Caki2 (cell line): ENCODE measurements around the gene EEF1B2. TPM values are rescaled to one million over a fixed set of nuclear protein-coding genes. Genes with fewer than 3 reads are reported as not detected.
"Not testable (repeated sequence)": the region's sequence is repeated elsewhere in the genome, so short reads cannot be mapped to it uniquely, and the experiment has no call there.

Source experiments
- DNase-seq: peaks from one replicate; pipeline ENCODE4 v3.0.0-alpha.2; 2015; ENCODE audit warnings: low read depth
- in situ Hi-C: cut with HindIII; loops from 2 replicates; pipeline ENCODE4 v1.10.0; 2016; ENCODE audit warnings: low sequenced_read_pairs, low pct_unique_long_range_greater_than_20kb, mixed read lengths
- total RNA-seq: library from RNA; depleted of rRNA; stranded (reverse); fragments of >200 nt; shearing (Covaris generic); gene quantifications from 2 replicates; pipeline ENCODE4 v1.2.3, GENCODE V29; 2014; ENCODE audit warnings: low replicate concordance; rRNA removed

The EEF1B2 gene
- total RNA-seq, result 231 and 282 TPM in 2 replicates

DNA sequence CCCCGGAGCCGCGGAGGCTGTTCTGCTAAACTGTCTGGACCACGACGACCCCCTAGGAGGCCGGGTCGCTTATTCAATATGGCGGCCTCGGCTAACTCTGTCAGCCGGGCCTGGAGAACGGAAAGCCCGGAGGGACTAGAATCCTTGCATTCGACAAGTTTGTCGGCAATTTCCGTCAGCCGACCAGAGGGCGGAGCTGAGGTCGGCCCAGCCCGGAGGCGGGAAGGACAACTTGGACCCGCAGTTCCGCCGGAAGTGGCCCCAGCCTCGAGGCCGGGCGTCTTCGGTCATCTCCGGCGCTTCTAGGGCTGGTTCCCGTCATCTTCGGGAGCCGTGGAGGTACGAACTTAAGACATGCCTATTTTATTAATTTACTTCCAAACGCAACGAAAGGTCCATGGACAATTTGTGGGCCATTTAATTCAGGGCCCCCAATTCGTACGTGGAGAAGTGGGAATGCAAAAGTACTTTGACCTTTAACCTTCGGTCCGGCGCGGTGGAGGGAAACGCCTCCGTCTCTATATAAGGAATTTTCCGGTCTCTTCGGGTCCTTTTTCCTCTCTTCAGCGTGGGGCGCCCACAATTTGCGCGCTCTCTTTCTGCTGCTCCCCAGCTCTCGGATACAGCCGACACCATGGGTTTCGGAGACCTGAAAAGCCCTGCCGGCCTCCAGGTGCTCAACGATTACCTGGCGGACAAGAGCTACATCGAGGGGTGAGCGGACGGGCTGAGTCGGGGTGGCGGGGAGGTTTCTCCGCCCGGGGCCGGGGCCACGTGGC, at the start of gene EEF1B2, which contains the start of gene NDUFS1:
Gene EEF1B2, plus strand, starts transcription at position 550 of the 779 bp plus-strand sequence. Its CDS starts 85 bp downstream, at position 635.
Gene NDUFS1, minus strand, starts transcription at position 99 of the 779 bp plus-strand sequence. CDS start 5,766 bp downstream, outside the sequence.
- in situ Hi-C loops, result no loop called here
- peak; percentile 93 for DNase-seq

GRCh38 chr2:206112108-206112507, 47.6 kb upstream of the EEF1B2 start:
- in situ Hi-C loops, result no loop called here
- no peak for DNase-seq

- DNase-seq, result no peak
- in situ Hi-C loops, result no loop called here
Measured at GRCh38 chr2:206112846-206113547, 46.7 kb upstream of the EEF1B2 start.

DNA sequence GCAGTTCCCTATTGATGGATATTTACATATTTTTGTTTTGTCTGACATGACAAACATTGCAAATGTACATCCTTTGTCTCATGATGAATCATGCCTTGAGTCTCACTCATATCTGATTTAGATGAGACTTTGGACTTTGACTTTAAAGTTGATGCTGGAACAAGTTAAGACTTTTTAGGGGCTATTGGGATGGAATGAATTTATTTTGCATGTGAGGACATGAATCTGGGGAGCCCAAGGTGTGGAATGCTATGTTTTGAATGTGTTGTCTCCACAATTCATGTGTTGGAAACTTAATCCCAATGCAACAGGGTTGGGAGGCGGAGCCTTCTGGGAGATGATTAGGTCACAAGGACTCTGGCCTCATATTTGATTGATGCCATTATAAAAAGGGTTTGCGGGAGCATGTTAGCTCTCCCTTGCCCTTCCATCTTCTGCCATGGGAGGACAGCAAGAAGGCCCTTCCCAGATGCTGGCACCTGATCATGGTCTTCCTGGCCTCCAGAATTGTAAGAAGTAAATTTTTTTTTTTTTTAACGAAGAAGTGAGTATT, 44.6 kb upstream of the EEF1B2 start:
- in situ Hi-C loops, result no loop called here

DNA sequence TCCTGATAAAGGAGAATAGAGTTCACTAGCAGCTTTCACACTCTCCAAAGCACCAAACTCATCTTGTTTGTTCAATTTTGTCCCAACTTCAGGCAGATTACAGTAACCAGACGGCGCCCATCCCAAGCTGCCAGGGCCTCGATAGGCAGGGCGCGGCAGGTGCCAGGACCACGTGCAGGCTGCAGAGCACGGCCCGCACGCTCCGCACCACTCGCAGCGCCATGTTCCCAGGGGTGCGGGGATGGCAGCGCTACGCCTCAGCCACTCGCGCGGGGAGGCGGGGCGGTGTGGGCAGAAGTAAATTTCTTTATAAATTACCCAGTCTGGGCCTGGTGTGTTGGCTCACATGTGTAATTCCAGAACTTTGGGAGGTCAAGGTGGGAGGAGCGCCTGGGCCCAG, 43.4 kb upstream of the EEF1B2 start:
- no peak for DNase-seq
- in situ Hi-C loops, result no loop called here

More for the DNA sequence above, 44.6 kb upstream of the EEF1B2 start:
- no peak for DNase-seq

DNA sequence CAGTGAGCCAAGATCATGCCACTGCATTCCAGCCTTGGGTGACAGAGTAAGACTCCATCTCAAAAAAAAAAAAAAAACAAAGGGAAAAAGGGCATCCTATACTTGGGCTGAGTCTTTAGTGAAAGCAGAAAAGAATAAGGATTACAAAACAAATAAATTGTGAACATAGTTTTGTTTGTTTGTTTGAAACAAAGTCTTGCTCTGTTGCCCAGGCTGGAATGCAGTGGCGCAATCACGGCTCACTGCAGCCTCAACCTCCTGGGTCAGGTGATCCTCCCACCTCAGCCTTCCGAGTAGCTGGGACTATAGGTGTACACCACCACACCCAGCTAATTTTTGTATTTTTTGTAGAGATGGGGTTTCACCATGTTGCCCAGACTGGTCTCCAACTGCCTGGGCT, 37.1 kb upstream of the EEF1B2 start:
- in situ Hi-C loops, DNase-seq: not testable (repeated sequence)

- DNase-seq, result no peak
- in situ Hi-C loops, result no loop called here
Measured at GRCh38 chr2:206125901-206126300, 33.8 kb upstream of the EEF1B2 start.

- DNase-seq, result no peak
- in situ Hi-C loops, result no loop called here
Measured at GRCh38 chr2:206127656-206128055, 32.0 kb upstream of the EEF1B2 start.

- in situ Hi-C loops, result no loop called here
- DNase-seq, result no peak
Measured at GRCh38 chr2:206143451-206143850, 16.2 kb upstream of the EEF1B2 start.

DNA sequence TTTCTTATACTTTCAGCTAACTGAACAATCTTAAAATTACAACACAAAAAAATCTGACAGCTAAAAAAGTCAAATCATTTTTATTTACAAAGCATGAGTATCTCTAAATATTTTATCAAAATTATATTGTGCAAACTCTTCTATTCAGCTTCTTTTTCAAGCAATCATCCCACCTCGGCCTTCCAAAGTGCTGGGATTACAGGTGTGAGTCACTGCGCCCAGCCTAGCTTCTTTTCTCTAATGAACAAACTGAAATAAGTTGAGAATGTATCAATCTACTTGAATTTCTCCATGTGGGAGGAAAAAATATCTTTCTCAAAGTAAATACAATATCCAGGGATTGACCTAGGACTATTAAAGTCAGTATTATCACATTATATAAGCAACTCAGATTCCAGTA, 15.3 kb upstream of the EEF1B2 start:
- in situ Hi-C loops, result no loop called here
- DNase-seq, result no peak

- DNase-seq, result no peak
Measured at GRCh38 chr2:206145665-206146064, 14.0 kb upstream of the EEF1B2 start.

GRCh38 chr2:206149330-206149729, 10.4 kb upstream of the EEF1B2 start:
- in situ Hi-C loops, result no loop called here
- DNase-seq, result no peak

More at GRCh38 chr2:206145665-206146064, 14.0 kb upstream of the EEF1B2 start:
- in situ Hi-C loops, result no loop called here

- no peak for DNase-seq
- in situ Hi-C loops, result no loop called here
Measured at GRCh38 chr2:206150168-206150567, 9.5 kb upstream of the EEF1B2 start.

- in situ Hi-C loops, result no loop called here
- no peak for DNase-seq
Measured at GRCh38 chr2:206150631-206151030, 9.1 kb upstream of the EEF1B2 start.

- no peak for DNase-seq
- in situ Hi-C loops, result no loop called here
Measured at GRCh38 chr2:206154197-206154596, 5.5 kb upstream of the EEF1B2 start.

DNA sequence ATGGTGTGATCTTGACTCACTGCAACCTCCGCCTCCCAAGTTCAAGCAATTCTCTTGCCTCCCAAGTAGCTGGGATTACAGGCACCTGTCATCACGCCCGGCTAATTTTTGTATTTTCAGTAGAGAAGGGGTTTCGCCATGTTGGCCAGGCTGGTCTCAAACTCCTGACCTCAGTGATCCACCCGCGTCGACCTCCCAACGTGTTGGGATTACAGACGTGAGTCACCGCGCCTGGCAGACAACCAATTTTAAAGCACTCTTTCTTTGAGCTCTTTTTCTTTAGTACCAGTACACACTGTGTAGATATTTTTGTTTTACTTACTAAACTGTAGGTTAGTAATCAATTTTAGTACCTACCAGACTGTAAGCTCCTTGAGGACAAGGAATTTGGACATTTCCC, 2.7 kb upstream of the EEF1B2 start:
- in situ Hi-C loops, result not testable (repeated sequence)

DNA sequence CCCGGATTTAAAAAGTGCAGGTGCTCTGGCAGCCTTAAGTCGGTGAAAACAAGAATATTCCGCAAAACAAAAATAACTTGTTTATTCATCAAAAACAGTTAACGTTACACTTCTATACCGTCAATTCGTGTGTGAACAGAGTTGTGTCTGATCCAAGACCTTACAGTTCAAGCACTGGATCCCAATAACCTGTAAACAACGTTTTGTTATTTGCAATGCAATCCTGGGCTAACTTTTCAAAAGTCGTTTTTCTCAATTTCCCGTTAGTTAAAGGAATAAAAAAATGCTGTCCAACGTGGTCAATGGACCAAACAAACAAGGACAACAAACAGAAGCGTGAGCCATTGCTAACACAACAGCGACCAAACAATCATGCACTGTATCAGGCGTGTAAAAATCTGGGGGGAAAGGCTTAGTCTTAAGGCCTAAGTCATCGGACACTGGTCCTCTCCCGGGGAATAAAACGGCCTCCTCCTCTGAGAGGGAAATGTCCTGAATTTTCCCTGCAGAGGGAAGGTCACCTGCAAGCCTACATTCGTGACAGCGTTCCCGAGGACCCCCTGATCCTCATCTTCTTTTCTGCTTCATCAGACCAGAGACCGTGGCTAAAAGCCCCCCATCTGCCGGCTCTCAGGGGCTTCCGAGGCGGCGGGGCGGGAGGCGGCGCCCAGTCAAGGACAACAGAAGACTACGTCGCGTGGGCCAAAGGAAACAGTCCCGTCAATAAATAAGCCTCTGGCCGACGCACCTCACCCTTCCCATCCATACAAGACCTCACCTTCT, 941 bp upstream of the EEF1B2 start:
- in situ Hi-C loops, result no loop called here
- no peak for DNase-seq

More for the DNA sequence above, 2.7 kb upstream of the EEF1B2 start:
- DNase-seq, result not testable (repeated sequence)

DNA sequence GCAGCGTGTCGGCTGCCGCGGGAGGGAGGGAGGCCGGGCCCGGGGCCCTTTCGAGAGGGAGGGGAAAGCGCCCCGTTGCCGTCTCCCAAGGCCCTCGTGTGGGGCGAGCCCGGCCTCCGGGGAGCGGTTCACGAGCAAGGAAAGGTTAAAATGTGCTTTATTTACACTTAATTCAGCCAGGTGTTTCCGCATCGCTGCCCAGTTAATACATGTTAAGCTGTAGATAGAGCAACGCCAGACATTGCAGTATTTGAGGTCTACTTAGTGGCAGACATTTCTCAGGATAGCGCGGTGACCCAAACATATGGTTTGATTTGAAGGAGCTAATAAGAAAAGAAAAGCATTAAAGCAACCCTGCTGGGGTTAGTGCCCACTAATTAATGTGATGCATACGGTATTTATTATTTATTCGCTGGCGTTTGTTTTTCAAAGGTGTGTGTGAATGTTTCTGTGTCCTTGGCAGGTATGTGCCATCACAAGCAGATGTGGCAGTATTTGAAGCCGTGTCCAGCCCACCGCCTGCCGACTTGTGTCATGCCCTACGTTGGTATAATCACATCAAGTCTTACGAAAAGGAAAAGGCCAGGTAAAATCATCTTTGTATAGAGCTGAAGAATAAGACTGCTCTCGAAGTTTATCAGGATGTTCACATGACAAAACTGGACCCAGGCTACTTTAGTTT, 571 bp downstream of the EEF1B2 start:
- no peak for DNase-seq
- in situ Hi-C loops, result no loop called here
